ENCODE results near the gene FDX1. TPM values are rescaled to one million over a fixed set of nuclear protein-coding genes. Genes with fewer than 3 reads are reported as not detected.

The FDX1 gene
- total RNA-seq, 1 experiment from 2014 or later, result 14.5 TPM

DNA sequence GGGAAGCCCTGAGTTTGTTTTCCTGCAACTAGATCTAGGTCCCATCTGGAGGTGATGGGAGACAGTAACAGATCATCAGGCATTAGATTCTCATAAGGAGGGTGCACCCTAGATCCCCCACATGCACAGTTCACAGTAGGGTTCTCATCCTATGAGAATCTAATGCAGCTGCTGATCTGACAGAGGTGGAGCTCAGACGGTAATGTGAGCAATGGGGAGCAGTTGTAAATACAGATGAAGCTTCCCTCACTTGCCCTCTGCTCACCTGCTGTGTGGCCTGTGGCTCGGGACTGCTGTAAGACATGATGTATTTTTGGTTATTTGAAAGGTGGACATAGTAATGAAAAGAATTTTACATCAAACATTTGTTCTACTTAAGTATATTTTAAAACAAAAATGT lies 20.5 kb downstream of the FDX1 start:
- no peak for ATAC-seq
- TF ChIP-seq SP1 (IDR thresholded peaks at IDR 0.05; ENCODE audit: low read depth), result no peak
- no peak for TF ChIP-seq ZFX (IDR thresholded peaks at IDR 0.05)
- no peak for TF ChIP-seq RAD21 (IDR thresholded peaks at IDR 0.05; ENCODE audit: low read depth)
- TF ChIP-seq ZNF274 (IDR thresholded peaks at IDR 0.05; ENCODE audit: low read depth, low read length), result no peak
- no peak for TF ChIP-seq SRF (IDR thresholded peaks at IDR 0.05; ENCODE audit: low read depth)
- TF ChIP-seq, protein P1, sequence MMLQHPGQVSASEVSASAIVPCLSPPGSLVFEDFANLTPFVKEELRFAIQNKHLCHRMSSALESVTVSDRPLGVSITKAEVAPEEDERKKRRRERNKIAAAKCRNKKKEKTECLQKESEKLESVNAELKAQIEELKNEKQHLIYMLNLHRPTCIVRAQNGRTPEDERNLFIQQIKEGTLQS (IDR thresholded peaks at IDR 0.05), result no peak
- TF ChIP-seq JUND (IDR thresholded peaks at IDR 0.05), result no peak
- TF ChIP-seq FOSL1 (IDR thresholded peaks at IDR 0.05; ENCODE audit: low read depth), result no peak
- TF ChIP-seq, protein P2, sequence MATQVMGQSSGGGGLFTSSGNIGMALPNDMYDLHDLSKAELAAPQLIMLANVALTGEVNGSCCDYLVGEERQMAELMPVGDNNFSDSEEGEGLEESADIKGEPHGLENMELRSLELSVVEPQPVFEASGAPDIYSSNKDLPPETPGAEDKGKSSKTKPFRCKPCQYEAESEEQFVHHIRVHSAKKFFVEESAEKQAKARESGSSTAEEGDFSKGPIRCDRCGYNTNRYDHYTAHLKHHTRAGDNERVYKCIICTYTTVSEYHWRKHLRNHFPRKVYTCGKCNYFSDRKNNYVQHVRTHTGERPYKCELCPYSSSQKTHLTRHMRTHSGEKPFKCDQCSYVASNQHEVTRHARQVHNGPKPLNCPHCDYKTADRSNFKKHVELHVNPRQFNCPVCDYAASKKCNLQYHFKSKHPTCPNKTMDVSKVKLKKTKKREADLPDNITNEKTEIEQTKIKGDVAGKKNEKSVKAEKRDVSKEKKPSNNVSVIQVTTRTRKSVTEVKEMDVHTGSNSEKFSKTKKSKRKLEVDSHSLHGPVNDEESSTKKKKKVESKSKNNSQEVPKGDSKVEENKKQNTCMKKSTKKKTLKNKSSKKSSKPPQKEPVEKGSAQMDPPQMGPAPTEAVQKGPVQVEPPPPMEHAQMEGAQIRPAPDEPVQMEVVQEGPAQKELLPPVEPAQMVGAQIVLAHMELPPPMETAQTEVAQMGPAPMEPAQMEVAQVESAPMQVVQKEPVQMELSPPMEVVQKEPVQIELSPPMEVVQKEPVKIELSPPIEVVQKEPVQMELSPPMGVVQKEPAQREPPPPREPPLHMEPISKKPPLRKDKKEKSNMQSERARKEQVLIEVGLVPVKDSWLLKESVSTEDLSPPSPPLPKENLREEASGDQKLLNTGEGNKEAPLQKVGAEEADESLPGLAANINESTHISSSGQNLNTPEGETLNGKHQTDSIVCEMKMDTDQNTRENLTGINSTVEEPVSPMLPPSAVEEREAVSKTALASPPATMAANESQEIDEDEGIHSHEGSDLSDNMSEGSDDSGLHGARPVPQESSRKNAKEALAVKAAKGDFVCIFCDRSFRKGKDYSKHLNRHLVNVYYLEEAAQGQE (IDR thresholded peaks at IDR 0.05; ENCODE audit: low read depth), result no peak
- TF ChIP-seq CBX3 (IDR thresholded peaks at IDR 0.05; ENCODE audit: low read depth), result no peak
- BruUV-seq (replicated peaks), result no TSS peak
- POLR2A ChIA-PET, result no interaction called here
- DNase-seq (ENCODE audit: low read depth, low spot score), result no peak
- Histone ChIP-seq H3K79me2 (ENCODE audit: insufficient read depth, low read length) (peaks cover 18% of the 10 kb centered on the region), H2AFZ (ENCODE audit: low read depth, low read length, poor library complexity, severe bottlenecking) (no peak overlapping the region), H3K9ac (ENCODE audit: low read length) (no peak overlapping the region), H3K27ac (ENCODE audit: low read depth, low read length) (no peak overlapping the region), H4K20me1 (ENCODE audit: insufficient read depth) (0 out of 2 replicates have a peak, but pooled peaks cover 9% of the 10 kb centered on the region), H3K9me2 (ENCODE audit: insufficient read depth) (no peaks in the 10 kb centered on the region), H3K27me3 (ENCODE audit: insufficient read depth, low read length) (no peaks in the 10 kb centered on the region), H3K36me3 (ENCODE audit: control insufficient read depth in 1 of 2, insufficient read depth in 2 of 2, low read length in 2 of 2) (no peaks in the 10 kb centered on the region), H3K9me3 (ENCODE audit: control insufficient read depth in 1 of 2, insufficient read depth in 1 of 2, low read depth in 1 of 2, low read length in 2 of 2) (no peaks in the 10 kb centered on the region), H3K4me2 (ENCODE audit: low read length) (no peak overlapping the region), H3K4me1 (ENCODE audit: control insufficient read depth in 1 of 2, insufficient read depth in 2 of 2, low read length in 2 of 2) (no peaks in the 10 kb centered on the region), H3K4me3 (replicated peaks in 1 of 2; ENCODE audit: low read depth in 1 of 2, low read length in 2 of 2) (no peak overlapping the region)
- CTCF ChIA-PET, result interaction anchor here (0.8 kb wide), 1 partner anchor 249 kb away, joined by 3 read pairs; no protein-coding TSS in a partner anchor
- intact Hi-C loops (cut with micrococcal nuclease), result no loop called here
- RAD21 ChIA-PET (ENCODE audit: low non-redundant PET in 1 of 2, low total read pairs in 2 of 2, uncharacterized antibody in 2 of 2, unreplicated experiment in 2 of 2), result no interaction called here

Measured in HCT116 (cell line).